Measurements from ENCODE around the gene DCDC1.

Gene DCDC1

GRCh38 chr11:31369348-31370329 is at the start of gene DCDC1, which contains the start of gene DNAJC24:
Gene DCDC1 (minus strand): TSS chr11:31369739. CDS start chr11:31328280, 41,459 bp downstream.
Gene DNAJC24 (plus strand): TSS chr11:31369860. CDS start chr11:31370749, 889 bp downstream.
- FAIRE-seq (peak; percentile 89), DNase-seq (ENCODE audit: insufficient read length, low spot score) (peak; percentile 72)

- DNase-seq (ENCODE audit: insufficient read length, low spot score): no peak
- FAIRE-seq: no peak
Observed at GRCh38 chr11:31419138-31419537, 49.6 kb upstream of the DCDC1 start.

- no peak for DNase-seq (ENCODE audit: insufficient read length, low spot score)
- no peak for FAIRE-seq
Observed at GRCh38 chr11:31417816-31418215, 48.3 kb upstream of the DCDC1 start.

GRCh38 chr11:31417357-31417756 is 47.8 kb upstream of the DCDC1 start:
- FAIRE-seq (no peak), DNase-seq (ENCODE audit: insufficient read length, low spot score) (no peak)

GRCh38 chr11:31415435-31415834 is 45.9 kb upstream of the DCDC1 start:
- DNase-seq (ENCODE audit: insufficient read length, low spot score) (no peak), FAIRE-seq (no peak)

- DNase-seq (ENCODE audit: insufficient read length, low spot score) (no peak), FAIRE-seq (no peak)
Observed at GRCh38 chr11:31414338-31414737, 44.8 kb upstream of the DCDC1 start.

- FAIRE-seq (no peak), DNase-seq (ENCODE audit: insufficient read length, low spot score) (peak; percentile 5)
Observed at GRCh38 chr11:31412946-31413345, 43.4 kb upstream of the DCDC1 start.

- no peak for FAIRE-seq
- no peak for DNase-seq (ENCODE audit: insufficient read length, low spot score)
Observed at GRCh38 chr11:31408201-31408600, 38.7 kb upstream of the DCDC1 start.

GRCh38 chr11:31404614-31405013 is 35.1 kb upstream of the DCDC1 start:
- no peak for FAIRE-seq
- no peak for DNase-seq (ENCODE audit: insufficient read length, low spot score)

GRCh38 chr11:31397239-31397834 is 27.8 kb upstream of the DCDC1 start:
- peak; percentile 21 for DNase-seq (ENCODE audit: insufficient read length, low spot score)
- no peak for FAIRE-seq

GRCh38 chr11:31387379-31387778 is 17.8 kb upstream of the DCDC1 start:
- FAIRE-seq: no peak
- no peak for DNase-seq (ENCODE audit: insufficient read length, low spot score)

GRCh38 chr11:31383116-31383515 is 13.6 kb upstream of the DCDC1 start:
- DNase-seq (ENCODE audit: insufficient read length, low spot score): no peak
- no peak for FAIRE-seq

GRCh38 chr11:31375879-31376278 is 6.3 kb upstream of the DCDC1 start:
- DNase-seq (ENCODE audit: insufficient read length, low spot score): no peak
- FAIRE-seq: no peak

- no peak for DNase-seq (ENCODE audit: insufficient read length, low spot score)
- no peak for FAIRE-seq
Observed at GRCh38 chr11:31366795-31367194, 2.7 kb downstream of the DCDC1 start.

- no peak for FAIRE-seq
- no peak for DNase-seq (ENCODE audit: insufficient read length, low spot score)
Observed at GRCh38 chr11:31361743-31362142, 7.8 kb downstream of the DCDC1 start.

GRCh38 chr11:31355817-31356216 is 13.7 kb downstream of the DCDC1 start:
- DNase-seq (ENCODE audit: insufficient read length, low spot score): no peak

GRCh38 chr11:31355131-31355530 is 14.4 kb downstream of the DCDC1 start:
- FAIRE-seq: no peak
- DNase-seq (ENCODE audit: insufficient read length, low spot score): no peak

More at GRCh38 chr11:31355817-31356216, 13.7 kb downstream of the DCDC1 start:
- no peak for FAIRE-seq

- DNase-seq (ENCODE audit: insufficient read length, low spot score) (no peak), FAIRE-seq (no peak)
Observed at GRCh38 chr11:31351168-31351567, 18.4 kb downstream of the DCDC1 start.

GRCh38 chr11:31340903-31341572 is 28.5 kb downstream of the DCDC1 start:
- FAIRE-seq (no peak), DNase-seq (ENCODE audit: insufficient read length, low spot score) (no peak)

GRCh38 chr11:31337806-31338205 is 31.7 kb downstream of the DCDC1 start:
- FAIRE-seq (no peak), DNase-seq (ENCODE audit: insufficient read length, low spot score) (no peak)

- no peak for DNase-seq (ENCODE audit: insufficient read length, low spot score)
- FAIRE-seq: no peak
Observed at GRCh38 chr11:31328697-31329096, 40.8 kb downstream of the DCDC1 start.

Data from HTR-8/SVneo (cell line).